ENCODE data around the gene DPH2.
A peak's percentile ranks its signal among the peaks of the same experiment; 100 is the strongest.

Gene DPH2

DNA sequence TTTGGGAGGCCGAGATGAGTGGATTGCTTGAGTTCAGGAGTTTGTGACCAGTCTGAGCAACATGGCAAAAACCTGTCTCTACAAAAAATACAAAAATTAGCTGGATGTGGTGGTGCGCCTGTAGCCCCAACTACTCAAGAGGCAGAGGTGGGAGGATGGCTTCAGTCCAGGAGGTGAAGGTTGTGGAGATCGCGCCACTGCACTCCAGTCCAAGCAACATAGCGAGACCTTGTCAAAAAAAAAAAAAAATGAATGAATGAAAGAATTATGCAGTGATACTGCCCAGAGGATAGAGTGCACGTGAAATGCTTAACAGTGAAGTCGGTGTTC, 429 bp upstream of the DPH2 start:
- DNase-seq (ENCODE audit: low spot score), result no peak

DNA sequence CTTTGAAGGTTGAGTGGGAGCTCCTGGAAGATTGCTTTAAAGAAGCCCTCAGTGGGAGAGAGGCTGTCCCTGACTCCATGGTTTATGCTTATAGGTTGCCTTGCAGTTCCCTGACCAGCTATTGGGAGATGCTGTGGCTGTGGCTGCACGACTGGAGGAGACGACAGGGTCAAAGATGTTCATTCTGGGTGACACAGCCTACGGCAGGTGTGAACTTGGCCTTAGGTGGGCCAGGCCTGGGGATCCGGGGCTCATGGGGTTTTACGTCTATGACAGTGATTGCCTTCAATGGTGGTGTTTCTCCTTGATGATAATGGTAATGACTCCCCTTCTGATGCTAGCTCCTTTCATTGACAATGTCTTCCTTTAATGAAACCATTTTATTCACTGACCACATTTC, 692 bp downstream of the DPH2 start:
- no peak for DNase-seq (ENCODE audit: low spot score)

DNA sequence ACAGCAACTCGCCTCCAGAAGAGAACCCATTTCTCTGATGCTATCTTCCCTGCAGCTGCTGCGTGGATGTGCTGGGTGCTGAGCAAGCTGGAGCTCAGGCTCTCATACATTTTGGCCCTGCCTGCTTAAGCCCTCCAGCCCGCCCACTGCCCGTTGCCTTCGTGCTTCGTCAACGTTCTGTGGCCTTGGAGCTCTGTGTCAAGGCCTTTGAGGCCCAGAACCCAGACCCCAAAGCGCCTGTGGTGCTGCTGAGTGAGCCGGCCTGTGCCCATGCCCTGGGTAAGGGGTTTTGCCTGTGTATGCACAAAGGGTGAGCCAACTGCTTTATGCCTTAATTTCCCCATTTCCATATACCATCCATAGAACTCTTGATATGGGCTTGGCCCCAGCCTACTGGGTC, 1.1 kb downstream of the DPH2 start:
- DNase-seq (ENCODE audit: low spot score), result no peak

DNA sequence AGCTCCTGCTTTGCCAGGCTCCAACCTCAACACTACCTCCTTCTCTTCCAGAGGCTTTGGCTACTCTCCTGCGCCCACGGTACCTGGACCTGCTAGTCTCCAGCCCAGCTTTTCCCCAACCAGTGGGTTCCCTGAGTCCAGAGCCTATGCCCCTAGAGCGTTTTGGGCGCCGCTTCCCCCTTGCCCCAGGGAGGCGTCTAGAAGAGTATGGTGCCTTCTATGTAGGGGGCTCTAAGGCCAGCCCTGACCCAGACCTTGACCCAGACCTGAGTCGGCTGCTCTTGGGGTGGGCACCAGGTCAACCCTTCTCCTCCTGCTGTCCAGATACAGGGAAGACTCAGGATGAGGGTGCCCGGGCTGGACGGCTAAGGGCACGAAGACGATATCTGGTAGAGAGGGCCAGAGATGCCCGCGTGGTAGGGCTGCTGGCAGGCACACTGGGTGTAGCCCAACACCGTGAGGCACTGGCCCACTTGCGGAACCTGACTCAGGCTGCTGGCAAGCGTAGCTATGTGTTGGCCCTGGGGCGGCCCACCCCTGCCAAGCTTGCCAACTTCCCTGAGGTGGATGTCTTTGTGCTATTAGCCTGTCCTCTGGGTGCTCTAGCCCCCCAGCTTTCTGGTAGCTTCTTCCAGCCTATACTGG, 1.6 kb downstream of the DPH2 start:
- DNase-seq (ENCODE audit: low spot score), result no peak

DNA sequence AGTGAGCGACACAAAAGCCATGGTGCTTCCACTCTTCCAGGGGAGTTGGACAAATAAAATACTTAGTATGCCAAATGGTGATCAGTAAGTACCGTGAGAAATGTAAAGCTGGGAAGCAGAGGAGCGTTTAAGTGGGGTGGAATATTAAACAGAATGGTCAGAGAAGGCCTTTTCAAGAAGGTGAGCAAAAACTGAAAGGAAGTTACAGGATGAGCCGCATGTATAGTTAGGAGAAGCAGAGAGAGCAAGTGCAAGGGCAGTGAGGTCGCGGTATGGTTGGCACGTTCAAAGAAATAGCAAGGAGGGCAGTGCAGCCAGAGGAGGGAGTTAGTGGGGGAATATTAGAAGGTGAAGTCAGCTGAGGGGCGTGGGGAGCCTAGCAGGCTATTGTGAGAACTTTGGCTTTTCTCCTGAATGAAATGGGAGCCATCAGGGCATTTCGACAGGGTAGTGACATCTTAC, 4.2 kb downstream of the DPH2 start:
- DNase-seq (ENCODE audit: low spot score), result no peak

DNA sequence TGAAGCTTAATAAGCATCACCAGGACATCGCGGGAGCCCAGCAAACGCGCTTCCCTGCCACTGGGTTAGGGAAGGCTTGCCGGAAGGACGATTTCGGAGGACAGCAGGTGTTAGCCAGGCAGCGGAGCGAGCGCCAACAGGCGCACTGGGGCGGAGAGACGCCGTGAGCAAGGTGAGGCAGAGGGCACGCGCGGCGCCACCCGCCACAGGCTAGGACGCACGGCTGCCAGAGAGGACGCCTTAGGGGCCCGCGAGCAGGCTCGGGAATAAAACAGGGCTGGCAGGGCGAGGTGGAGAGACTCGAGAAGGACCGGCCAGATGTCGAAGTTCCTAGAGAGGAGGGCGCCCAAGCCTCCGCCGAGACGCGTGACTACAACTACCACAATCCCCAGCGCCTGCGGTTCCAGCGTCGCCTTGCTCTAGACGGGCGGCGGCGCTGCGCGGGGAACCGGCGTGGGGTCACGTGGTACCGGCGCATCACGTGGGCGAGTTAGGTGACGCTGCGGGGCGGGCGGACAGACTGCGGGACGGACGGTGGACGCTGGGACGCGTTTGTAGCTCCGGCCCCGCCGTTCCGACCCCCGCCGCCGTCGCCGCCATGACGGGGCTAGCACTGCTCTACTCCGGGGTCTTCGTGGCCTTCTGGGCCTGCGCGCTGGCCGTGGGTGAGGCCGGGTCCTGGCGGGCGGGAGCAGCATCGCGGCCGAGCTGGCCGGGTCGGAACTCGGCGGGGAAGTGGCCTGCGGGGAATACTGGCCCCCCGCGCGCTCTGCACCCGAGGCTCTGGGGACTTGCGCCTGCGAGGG, 4.8 kb downstream of the DPH2 start, which contains the start of gene ATP6V0B:
ATP6V0B (plus strand) TSS at position 518 of the 806 bp plus-strand sequence; CDS start at position 599, 81 bp downstream.
- DNase-seq (ENCODE audit: low spot score), result peak; percentile 98

DNA sequence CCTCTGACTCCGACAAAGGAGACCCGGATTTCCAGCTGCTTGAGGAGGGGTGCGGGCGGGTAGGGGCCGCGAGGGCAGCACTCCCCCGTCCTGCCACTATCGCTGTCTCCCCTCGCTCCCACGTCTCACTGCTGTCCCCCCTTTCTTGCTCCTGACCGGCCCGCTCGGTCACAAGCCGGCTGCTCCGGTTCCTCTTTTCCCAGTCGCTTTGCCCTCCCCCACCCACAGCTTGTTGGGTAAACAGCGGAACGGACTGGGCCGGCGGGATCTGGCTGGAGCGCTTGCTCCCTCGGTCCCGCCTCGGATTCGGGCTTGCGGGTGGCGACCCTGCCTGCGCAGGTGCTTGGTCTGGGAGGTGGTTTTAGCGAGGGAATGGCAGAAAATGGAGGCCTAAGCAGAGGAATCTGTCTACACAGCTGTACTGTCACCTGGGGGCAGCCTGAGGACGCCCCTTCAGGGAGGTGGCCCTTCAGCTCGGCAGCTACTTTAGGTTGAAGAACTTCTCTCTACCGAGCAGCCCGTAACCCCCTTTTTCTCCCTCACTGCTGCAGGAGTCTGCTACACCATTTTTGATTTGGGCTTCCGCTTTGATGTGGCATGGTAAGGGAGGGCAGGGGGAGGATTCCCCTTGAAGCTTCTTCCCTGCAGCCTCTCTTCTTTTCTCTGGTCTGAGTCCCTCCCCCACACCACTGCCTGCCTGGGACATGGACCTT, 5.6 kb downstream of the DPH2 start:
- peak; percentile 51 for DNase-seq (ENCODE audit: low spot score)

DNA sequence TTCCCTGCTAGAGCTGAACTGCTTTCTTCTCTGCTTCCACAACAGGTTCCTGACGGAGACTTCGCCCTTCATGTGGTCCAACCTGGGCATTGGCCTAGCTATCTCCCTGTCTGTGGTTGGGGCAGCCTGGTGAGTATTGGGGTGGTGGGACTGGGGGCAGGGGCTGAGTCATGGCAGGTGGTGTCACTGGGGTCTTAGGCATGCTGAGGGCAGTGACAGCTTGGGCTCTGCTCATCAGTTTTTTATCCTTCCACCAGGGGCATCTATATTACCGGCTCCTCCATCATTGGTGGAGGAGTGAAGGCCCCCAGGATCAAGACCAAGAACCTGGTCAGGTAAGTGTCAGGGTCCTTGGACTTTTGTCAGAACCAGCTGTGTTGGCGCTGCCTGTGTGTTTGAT, 6.2 kb downstream of the DPH2 start:
- no peak for DNase-seq (ENCODE audit: low spot score)

DNA sequence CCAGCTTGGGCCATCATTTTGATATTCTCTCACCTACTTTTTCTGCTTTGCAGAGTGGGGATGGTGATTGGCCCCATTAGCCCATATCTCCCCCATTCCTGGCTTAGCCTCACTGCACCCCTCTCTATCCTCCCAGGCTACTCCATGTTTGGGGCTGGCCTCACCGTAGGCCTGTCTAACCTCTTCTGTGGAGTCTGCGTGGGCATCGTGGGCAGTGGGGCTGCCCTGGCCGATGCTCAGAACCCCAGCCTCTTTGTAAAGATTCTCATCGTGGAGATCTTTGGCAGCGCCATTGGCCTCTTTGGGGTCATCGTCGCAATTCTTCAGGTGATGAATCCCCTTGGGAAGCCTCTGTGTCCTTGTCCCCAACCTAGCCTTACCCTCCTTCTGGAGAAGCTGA, 7.1 kb downstream of the DPH2 start:
- no peak for DNase-seq (ENCODE audit: low spot score)

DNA sequence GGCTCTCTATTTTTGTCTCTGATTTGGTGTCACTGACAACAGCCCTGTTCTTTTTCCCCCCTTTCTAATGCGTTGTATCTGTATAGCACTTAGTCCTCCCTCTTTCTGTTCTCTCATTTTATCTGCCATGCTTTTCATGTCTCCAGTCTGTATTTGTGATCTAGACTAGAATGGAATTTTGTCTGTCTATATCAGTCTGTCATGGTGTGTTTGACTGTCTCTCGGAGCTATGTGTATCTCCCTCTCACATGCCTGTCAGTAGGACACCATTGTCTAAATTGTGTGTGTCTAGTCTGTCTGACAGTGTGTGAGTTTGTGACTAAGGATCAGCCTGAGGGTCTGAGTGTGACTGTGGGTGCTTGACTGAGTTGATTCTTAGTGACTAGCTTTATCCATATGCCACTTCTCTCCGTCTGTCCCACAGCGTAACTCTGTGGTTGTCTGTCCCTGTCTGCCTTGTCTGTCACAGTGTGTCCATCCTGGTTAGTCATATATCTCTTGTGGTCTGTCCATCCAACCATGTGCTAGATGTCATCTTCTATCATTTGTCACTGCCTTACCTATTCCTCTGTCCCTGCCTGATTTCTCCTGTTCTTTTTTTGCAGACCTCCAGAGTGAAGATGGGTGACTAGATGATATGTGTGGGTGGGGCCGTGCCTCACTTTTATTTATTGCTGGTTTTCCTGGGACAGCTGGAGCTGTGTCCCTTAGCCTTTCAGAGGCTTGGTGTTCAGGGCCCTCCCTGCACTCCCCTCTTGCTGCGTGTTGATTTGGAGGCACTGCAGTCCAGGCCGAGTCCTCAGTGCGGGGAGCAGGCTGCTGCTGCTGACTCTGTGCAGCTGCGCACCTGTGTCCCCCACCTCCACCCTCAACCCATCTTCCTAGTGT, 7.8 kb downstream of the DPH2 start:
- DNase-seq (ENCODE audit: low spot score), result no peak

DNA sequence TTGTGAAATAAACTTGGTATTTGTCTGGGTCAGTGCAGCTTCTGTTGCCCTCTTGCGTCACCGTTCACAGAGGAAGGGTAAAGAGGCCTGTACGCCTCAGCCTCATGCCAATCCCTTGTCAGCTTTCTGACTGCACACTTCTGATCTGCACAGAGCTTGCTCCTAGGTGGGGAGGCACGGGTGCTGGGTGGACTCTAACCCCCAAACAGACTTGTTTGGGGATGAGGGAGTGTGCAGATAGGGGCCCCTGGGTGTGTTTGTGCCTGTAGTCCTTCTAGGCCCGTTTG, 8.4 kb downstream of the DPH2 start:
- no peak for DNase-seq (ENCODE audit: low spot score)

DNA sequence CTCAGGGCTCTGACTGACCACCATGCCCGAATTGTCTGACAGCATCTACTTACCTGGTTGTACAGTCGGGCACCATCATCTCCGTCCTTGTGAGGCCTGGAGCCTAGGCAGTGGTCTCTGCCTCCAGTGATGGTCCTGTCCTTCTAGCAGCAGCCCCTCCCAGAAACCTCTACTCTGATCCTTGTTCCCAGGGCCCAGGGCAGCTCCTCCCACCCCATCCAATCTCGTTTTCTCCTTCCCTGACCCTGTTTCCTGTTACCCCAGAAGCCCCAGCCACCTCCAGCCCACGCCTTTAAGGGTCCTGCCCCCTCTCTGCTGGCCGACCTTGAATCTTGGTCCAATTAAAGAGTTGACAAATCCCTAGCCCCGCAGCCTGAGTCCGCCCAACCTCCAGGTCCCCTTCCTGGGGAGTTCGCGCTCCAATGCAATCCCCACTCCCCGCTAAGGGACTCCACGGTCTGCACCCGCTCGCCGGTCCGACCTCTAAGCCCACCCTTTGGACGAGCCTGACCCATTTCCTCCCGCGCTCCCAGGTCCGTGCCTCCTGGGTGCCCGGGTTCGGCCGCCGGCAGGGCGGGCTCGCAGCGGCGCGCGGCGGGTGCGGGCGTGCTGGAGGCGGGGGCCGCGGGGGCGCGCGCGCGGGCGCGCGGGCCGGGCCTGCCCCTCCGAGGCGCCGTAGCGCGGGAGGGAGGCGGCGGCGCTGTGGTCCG, 8.9 kb downstream of the DPH2 start, which contains the start of gene B4GALT2:
B4GALT2 (plus strand) TSS at position 660 of the 710 bp plus-strand sequence. CDS start 1,951 bp downstream, outside the sequence.
- DNase-seq (ENCODE audit: low spot score), result peak; percentile 57

DNA sequence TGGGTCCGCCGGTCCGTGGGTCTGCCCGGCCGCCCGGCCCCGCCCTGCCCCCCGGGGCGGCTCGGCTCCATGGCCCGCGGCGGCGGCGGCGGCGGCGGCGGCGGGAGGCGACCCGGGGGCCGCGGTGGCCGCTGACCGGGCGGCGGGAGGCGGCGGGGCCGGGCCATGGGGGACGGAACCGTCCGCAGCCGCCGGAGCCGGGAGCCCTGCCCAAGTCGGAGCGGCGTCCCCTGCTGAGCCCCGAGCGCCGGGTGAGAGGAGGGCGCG, 9.4 kb downstream of the DPH2 start:
- DNase-seq (ENCODE audit: low spot score), result no peak

DNA sequence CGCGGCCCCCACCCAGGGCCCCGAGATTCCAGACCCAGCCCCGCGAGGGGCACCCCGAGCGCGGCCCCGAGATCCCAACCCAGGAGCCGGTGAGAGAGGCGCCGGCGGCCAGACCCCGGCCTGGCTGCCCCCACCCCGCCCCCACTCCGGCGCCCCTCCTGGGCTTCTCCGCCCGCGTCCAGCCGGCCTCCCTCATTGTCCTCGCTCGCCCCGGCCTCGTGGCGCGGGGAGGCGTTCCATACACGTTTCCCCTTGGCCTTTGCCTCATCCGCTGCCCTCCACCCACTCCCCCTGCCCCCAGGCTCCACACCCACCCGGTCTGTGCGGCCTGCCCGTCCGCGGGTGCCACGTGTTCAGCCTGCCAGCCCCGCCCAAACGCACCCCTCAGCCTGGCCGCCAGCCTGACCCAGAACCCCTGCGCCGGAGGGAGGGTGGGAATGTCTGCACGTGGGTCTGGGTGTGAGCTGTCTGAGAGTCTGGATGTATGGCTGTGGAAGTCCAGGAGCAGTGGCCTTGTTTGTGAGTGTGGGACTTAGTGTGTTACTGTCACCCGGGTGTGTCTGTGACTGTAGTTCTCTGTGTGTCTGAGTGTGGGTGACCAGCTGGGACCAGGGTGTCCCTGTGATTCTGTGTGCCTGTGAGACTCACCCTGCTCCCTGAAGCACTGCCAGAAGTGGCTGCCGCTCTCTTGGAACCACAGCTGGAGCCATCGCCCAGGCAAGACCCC, 9.9 kb downstream of the DPH2 start:
- peak; percentile 45 for DNase-seq (ENCODE audit: low spot score)

DNA sequence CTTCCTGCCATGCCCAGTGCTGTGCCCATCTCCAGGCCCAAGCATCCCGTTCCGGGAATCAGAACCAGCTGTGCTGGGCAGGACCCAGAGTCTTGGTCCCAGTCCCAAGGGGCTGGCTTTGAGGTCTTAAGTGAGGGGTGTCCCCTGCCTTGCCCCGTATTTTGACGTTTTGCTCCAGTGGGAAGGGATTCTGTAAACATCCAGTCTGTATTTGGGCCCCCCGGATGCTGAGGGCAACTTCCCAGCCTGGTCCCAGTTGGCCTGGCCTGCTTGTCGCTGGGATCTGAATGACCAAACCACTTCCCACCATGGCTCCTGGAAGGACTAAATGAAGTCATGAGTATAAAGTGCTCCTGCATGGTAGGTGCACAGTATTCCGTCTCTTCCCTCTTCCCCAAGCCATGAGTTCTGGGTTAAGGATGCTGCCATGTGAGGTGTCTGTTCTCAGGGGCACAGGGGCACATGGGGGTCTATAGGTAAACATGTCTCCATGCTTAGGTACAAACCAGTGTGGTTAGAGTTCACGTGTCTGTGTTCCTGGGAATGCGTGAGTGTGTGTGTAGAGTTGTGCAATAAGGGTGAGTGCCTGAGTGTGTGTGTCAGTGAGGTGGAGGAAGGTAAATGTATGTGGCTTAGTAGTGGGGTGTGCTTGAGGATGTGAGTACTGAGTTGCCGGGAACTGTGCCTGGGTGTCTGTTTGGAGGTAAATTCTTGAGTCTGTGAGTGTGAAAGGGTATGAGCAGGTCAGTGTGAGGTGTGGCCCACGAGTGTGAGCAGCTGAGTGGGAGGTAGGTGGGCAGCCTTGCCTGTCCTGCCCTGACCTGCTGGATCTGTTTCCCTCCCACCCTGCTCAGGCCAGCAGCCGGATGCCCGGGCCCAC, 10.7 kb downstream of the DPH2 start:
- DNase-seq (ENCODE audit: low spot score), result no peak

DNA sequence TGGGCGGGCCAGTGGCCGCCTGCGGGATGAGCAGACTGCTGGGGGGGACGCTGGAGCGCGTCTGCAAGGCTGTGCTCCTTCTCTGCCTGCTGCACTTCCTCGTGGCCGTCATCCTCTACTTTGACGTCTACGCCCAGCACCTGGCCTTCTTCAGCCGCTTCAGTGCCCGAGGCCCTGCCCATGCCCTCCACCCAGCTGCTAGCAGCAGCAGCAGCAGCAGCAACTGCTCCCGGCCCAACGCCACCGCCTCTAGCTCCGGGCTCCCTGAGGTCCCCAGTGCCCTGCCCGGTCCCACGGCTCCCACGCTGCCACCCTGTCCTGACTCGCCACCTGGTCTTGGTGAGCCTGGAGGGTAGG, 11.3 kb downstream of the DPH2 start:
- DNase-seq (ENCODE audit: low spot score), result no peak

DNA sequence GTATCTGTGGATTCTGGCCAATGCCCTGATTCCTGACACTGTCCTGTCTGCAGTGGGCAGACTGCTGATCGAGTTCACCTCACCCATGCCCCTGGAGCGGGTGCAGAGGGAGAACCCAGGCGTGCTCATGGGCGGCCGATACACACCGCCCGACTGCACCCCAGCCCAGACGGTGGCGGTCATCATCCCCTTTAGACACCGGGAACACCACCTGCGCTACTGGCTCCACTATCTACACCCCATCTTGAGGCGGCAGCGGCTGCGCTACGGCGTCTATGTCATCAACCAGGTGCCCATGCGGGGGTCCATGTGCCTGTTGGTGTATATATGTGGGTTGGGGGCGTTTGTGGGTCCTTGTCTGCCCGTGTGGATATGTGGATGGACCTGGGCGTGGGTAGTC, 11.8 kb downstream of the DPH2 start:
- no peak for DNase-seq (ENCODE audit: low spot score)

DNA sequence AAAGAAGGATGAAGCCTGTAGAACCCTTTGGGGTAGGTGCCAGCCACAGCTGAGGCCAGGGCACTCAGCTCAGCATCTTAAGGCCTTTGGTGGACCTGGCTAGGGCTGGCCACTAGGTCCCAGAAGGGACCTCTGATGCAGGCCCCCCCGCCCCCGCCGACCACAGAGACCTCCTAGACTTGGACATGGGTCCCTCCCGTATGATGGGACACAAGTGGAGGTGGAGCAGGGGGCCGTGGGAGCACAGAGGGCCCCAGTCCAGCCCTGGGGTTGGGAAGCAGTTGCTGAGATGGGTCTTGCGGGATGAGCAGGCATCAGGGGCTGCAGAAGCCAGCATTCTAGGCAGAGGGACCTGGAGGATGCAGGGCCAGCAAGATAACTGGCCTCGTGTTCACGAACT, 12.4 kb downstream of the DPH2 start:
- DNase-seq (ENCODE audit: low spot score), result no peak

DNA sequence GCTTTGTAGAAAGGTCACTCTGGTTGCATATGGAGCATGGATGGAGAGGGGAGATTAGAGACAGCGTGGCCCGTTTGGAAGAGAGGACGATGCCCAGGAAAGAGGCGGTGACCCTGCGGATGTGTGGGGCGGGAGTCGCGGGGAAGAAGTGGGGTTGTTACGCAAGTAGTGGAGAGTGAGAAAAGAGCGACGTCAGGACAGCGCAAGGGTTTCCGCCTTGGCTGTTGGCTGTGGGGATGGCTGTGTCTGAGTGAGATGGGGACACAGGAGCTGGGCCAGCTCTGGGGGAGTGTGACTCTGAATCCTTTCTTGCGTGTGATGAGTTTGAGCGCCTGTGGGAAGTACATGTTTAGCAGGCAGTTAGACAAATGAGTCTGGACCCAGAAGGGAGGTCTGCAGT, 13.0 kb downstream of the DPH2 start:
- DNase-seq (ENCODE audit: low spot score), result no peak

DNA sequence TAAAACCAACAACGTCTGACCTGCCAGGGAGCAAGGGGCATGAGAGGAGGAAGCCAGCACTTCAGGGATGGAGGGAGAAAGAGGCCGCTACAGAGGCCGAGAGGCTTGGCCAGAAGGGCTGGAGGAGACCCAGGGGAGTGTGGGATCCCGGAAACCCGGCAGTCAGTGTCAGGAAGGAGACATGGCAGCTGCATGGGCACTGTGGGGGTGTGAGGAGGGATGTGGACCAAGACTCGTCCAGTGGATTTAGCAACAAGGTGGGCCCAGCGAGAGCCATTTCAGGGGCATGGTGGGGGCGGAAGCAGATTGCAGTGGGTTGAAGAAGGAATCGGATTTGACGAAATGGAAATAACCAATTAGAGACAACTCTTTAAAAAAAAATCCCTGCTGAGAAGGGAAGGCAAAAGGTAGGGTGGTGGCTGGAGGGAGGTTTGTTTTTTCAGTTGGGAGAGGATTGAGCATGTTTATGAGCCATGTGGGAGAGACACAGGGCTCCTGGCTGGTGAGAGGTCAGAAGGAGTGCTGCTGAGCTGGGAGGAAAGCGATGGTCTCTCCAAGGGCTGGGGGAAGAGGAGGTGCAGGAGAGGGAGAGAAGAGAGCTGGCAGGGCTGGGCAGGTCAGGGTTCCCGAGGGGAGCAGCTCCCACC, 13.6 kb downstream of the DPH2 start:
- no peak for DNase-seq (ENCODE audit: low spot score)
